Esophagus squamous epithelium (tissue), 5 donors: ENCODE results near the gene TRAPPC2L. TPM values are rescaled to one million over a fixed set of nuclear protein-coding genes. Genes with fewer than 3 reads are reported as not detected.
A peak's percentile ranks its signal among the peaks of the same experiment; 100 is the strongest.

Experiments
- DNase-seq: peaks from one replicate; lab custom pipeline; 2025; lab: John Stamatoyannopoulos, UW
- H3K27ac ChIP-seq, 4 donors: fragments of 200-600 bp; sonication (generic); one replicate each; pipeline ENCODE4 v1.5.1; 2016 to 2019; ENCODE audit warnings: mild to moderate bottlenecking in 1 of 4
- H3K27me3 ChIP-seq, 4 donors: fragments of 200-600 bp; sonication (generic); 1 replicate in 3 of 4; 2 replicates in 1 of 4; pipeline versions ENCODE4 v1.5.1 to v1.6.0; 2017 to 2021; ENCODE audit warnings: antibody characterized with exemption in 1 of 4
- H3K36me3 ChIP-seq, 3 donors: fragments of 200-600 bp; sonication (generic); one replicate each; pipeline ENCODE4 v1.5.1; 2016 to 2019
- H3K4me1 ChIP-seq, 3 donors: fragments of 200-600 bp; sonication (generic); one replicate each; pipeline ENCODE4 v1.5.1; 2017 to 2019
- H3K4me3 ChIP-seq, 4 donors: fragments of 200-600 bp; sonication (generic); 1 replicate in 3 of 4; 2 replicates in 1 of 4; pipeline ENCODE4 v1.5.1; 2016 to 2019; ENCODE audit warnings: mild to moderate bottlenecking in 2 of 4, moderate library complexity in 1 of 4
- H3K9me3 ChIP-seq, 3 donors: fragments of 200-600 bp; sonication (generic); one replicate each; pipeline ENCODE4 v1.5.1; 2016 to 2019
- CTCF ChIP-seq, 6 experiments: fragments of 450-650 bp in 4 of 6; fragments of 200-600 bp in 2 of 6; sonication (generic) in 2 of 6; IDR thresholded peaks; one replicate each; pipeline ENCODE4 v1.5.1; 2016 to 2019; ENCODE audit warnings: antibody characterized with exemption in 6 of 6, mild to moderate bottlenecking in 4 of 6, moderate library complexity in 4 of 6
- POLR2A ChIP-seq, 4 donors: fragments of 450-650 bp; IDR thresholded peaks; one replicate each; pipeline ENCODE4 v1.6.1; 2017; ENCODE audit warnings: antibody characterized with exemption in 4 of 4, mild to moderate bottlenecking in 4 of 4, moderate library complexity in 3 of 4
- WGBS, 2 donors: methylation state at CpG; one replicate each; pipeline ENCODE4 v1.1.5; 2018; 5-methylcytosine and 5-hydroxymethylcytosine counted together
- intact Hi-C: fragments of 100-400 bp; cut with DNase I; formaldehyde crosslinking; loops from one replicate; pipeline ENCODE4 v1.15.0; 2022
- total RNA-seq, 4 donors: library from RNA; depleted of rRNA; stranded (reverse); fragments of >200 nt; gene quantifications; one replicate each; pipeline ENCODE4 v1.1.0, GENCODE V29; 2016
- donor health status: DM: yes; HTN: yes; CAD: no.

Gene TRAPPC2L
- total RNA-seq, 4 donors from 2014 or later = 20.7 to 29.7 (median 24.7) TPM

GRCh38 chr16:88871349-88871702 lies 14.4 kb downstream of the TRAPPC2L start:
- H3K36me3 ChIP-seq = peaks cover 0 to 3% (median 0%) of the 10 kb centered on the region in 3 donors
- no peak overlapping the region for H3K27ac ChIP-seq
- no peak for TF ChIP-seq CTCF (IDR thresholded peaks at IDR 0.05)
- TF ChIP-seq POLR2A (IDR thresholded peaks at IDR 0.05) = no peak
- intact Hi-C loops = no loop called here
- H3K27me3 ChIP-seq = peaks cover 0 to 65% (median 0%) of the 10 kb centered on the region in 4 donors
- H3K9me3 ChIP-seq = no peaks in the 10 kb centered on the region
- 40 to 81% methylated on average over 3 of the region's 8 CpGs for WGBS, 2 donors
- DNase-seq = no peak
- H3K4me3 ChIP-seq = peak overlapping the region in 1 of 4 donors; percentile 45
- H3K4me1 ChIP-seq = peaks cover 0 to 13% (median 0%) of the 10 kb centered on the region in 3 donors

- Histone ChIP-seq H3K27ac (no peak overlapping the region), H3K36me3 (peaks cover 0 to 8% (median 0%) of the 10 kb centered on the region in 3 donors), H3K27me3 (peaks cover 0 to 62% (median 0%) of the 10 kb centered on the region in 4 donors), H3K4me1 (peaks cover 0 to 13% (median 0%) of the 10 kb centered on the region in 3 donors), H3K4me3 (no peak overlapping the region), H3K9me3 (no peaks in the 10 kb centered on the region)
- intact Hi-C loops = no loop called here
- no peak for TF ChIP-seq POLR2A (IDR thresholded peaks at IDR 0.05)
- no peak for TF ChIP-seq CTCF (IDR thresholded peaks at IDR 0.05)
- no peak for DNase-seq
- 56 to 65% methylated on average over 2 to 6 of the region's 21 CpGs for WGBS, 2 donors
Measured at GRCh38 chr16:88871730-88872416, 14.9 kb downstream of the TRAPPC2L start.

GRCh38 chr16:88872650-88873331 lies 15.9 kb downstream of the TRAPPC2L start:
- H3K4me1 ChIP-seq = peaks cover 0 to 13% (median 0%) of the 10 kb centered on the region in 3 donors
- intact Hi-C loops = no loop called here
- H3K4me3 ChIP-seq = no peak overlapping the region
- 73 to 81% methylated on average over 8 to 10 of the region's 25 CpGs for WGBS, 2 donors
- no peak overlapping the region for H3K27ac ChIP-seq
- H3K27me3 ChIP-seq = peaks cover 0 to 64% (median 0%) of the 10 kb centered on the region in 4 donors
- peaks cover 0 to 17% (median 0%) of the 10 kb centered on the region in 3 donors for H3K36me3 ChIP-seq
- no peaks in the 10 kb centered on the region for H3K9me3 ChIP-seq
- no peak for DNase-seq
- TF ChIP-seq POLR2A (IDR thresholded peaks at IDR 0.05) (no peak), CTCF (IDR thresholded peaks at IDR 0.05) (no peak)

- Histone ChIP-seq H3K4me3 (no peak overlapping the region), H3K4me1 (peaks cover 0 to 27% (median 1%) of the 10 kb centered on the region in 3 donors), H3K27me3 (peaks cover 0 to 46% (median 0%) of the 10 kb centered on the region in 4 donors), H3K9me3 (no peaks in the 10 kb centered on the region), H3K36me3 (peaks cover 0 to 32% (median 5%) of the 10 kb centered on the region in 3 donors), H3K27ac (no peak overlapping the region)
- DNase-seq = no peak
- intact Hi-C loops = no loop called here
- WGBS, 2 donors = 86 to 89% methylated on average over 25 to 28 of the region's 34 CpGs
- no peak for TF ChIP-seq POLR2A (IDR thresholded peaks at IDR 0.05)
- no peak for TF ChIP-seq CTCF (IDR thresholded peaks at IDR 0.05)
Measured at GRCh38 chr16:88874938-88875599, 18.1 kb downstream of the TRAPPC2L start.
